CMK (cell line): ENCODE results near the gene SLC2A2.

Source experiments
- DNase-seq: peaks from one replicate; pipeline ENCODE4 v3.0.0-alpha.2; 2010; ENCODE audit warnings: low read depth

SLC2A2 gene

DNA sequence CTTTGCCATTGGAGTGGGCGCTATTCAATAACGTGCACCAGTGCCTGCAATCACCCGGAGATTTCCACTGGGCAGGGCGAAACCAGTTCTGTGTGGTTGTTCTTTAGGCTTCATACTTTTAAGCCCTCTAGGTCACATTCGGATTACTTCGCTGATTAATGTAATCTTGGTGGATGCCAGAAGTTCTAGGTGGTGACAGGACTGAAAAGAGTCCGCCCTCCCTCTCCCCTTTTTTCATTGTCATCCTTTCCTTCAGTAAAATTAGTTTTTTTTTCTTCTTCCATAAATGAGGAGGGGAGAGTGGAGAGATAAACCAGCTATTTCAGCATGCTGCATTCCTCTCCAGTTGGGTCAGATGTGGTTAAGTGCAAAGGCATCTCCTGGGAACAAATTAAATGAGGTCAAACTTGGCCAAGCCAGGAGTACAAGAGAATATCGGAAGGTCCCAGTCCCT is 2.3 kb upstream of the SLC2A2 start:
- no peak for DNase-seq

DNA sequence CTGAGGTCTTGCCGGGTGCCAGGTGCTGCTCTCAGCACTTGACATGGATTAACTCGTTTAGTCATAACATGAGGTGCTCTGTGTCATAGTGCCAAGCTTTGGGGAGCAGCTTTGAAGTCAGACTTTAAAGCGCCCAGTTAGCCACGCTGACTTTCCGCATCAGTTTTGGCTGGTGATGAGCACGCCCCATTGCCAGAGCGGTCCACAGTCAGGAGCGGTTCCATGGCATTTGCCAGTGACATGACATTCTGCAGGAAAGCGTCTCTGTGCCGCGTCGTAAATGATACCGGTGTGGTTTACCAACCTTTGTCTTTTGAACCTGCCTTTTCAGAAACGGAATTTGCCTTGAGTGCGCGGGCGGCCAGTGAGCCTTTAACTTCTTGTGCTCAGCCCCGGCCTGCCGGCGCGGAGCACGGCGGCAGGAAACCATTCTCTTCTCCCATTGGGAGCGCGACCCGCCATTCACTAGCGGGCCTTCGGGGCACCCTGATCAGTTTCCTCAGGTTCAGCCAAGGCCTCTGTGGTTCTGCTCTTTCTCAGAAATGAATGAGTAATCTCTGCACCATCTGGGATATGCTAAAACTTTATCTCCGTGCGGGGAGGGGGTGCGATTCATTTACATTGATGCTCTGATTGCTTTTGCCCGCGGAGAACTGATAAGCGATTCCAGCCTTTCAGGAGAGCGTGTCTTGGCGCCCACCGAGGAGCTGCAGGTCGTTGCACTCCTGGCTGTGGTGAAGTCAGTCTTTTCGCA is 1.7 kb upstream of the SLC2A2 start:
- no peak for DNase-seq

DNA sequence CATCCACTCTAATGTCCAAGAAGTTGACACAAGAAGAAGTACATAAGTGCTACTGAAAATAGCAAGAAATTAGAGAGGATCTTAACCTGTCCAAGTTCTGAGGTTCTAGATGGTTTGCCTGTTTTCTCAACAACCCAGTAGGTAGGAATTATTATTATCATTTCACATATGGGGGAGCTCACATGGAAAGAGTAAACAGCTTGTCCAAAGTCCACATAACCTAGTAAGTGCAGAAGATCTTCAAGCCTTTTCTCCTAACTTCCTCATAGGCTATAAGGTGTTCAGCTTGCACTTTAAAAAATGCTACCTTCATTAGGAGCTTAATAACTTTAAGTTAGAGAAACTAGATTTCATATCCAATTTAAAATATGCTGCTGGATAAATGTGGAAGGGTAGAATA is 3.0 kb downstream of the SLC2A2 start:
- no peak for DNase-seq

DNA sequence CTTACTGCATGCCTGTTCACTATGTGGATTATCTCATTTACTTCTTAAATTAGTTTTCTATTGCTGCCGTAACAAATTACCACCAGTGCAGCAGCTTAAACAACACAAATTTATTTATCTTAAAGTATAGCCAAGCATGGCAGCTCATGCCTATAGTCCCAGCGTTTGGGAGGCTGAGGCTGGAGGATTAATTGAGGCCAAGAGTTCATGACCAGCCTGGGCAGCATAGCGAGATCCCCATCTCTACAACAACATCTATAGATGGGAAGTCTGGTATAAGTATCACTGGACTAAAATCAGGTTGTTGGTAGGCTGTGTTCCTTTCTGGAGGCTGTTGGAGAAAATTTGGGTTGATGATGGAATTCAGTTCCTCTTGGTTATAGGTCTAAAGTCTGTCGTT is 5.1 kb downstream of the SLC2A2 start:
- DNase-seq = no peak

DNA sequence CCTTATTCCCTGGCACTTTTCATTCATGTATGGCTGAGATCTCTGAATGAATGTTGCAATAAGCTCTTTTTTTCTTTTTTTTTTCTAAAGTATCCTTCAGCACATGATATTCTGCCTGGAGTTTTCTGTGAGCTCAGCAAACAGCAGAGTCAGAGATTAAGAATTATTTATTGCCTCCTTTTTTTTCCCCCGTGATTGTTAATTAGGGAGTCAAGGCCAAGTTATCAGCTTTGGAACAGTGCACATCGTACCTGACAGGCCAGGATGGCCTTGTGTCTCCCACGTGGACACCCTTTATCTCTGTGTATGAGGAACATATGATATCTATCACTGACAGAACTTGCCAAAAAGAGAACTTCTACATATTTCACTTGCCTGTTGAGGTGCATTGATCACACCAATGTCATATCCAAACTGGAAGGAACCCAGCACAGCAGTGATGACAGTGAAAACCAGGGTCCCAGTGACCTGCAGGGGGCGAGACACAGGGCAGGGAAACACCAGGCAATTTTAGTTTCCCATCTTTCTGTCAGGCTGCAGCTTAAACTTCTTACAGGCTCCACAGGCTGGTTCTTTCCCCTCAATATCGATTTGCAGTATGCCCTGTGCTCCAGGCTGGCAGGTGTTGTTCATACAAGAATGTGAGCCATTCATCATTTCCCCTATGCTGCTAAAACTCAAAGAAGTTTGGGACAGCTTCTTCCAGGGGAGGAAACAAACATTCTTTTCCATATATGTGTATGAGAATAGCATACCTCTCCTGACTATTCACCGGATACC is 8.2 kb downstream of the SLC2A2 start:
- DNase-seq = no peak

- DNase-seq = no peak
Measured at GRCh38 chr3:171013822-171014748, 12.4 kb downstream of the SLC2A2 start.

DNA sequence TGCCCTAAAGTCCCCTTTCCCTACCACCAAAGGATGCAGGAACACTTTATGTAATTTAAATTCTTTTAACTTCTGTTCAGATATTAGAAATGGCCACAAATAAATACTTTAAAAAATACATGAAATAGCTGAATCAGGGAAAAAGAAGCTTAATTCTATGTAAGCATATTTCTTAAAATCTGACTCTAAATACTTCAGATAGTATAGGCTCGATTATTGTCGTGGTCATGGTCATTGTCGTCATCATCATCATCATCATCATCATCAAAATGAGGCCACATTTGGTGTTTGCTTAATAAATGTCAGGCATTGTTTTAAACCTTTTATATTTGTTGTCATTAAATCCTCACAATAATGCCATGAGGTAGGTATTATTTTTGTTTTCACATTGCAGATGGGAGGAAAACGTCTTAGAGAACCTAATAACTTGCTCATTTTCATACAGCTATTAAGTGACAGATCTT is 14.6 kb downstream of the SLC2A2 start:
- DNase-seq = no peak

- no peak for DNase-seq
Measured at GRCh38 chr3:171011109-171011872, 15.2 kb downstream of the SLC2A2 start.

DNA sequence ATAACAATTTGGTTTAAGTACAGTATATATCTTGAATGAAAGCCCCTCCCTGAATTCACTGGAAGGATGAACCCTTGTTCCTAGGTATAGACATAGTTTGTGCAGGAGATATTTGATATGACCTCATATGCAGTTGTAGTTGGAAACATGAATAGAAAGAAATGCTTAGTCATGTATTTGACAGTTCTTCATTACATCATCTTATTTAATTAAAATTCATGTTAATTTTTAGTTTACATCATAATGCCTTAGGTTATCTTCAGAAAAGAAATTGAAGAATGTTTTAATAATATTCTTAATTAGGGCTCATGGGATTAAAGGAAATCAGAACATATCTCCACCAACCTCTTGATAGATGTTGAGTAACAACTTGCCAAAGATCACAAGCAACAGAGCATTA is 19.2 kb downstream of the SLC2A2 start:
- DNase-seq = no peak

DNA sequence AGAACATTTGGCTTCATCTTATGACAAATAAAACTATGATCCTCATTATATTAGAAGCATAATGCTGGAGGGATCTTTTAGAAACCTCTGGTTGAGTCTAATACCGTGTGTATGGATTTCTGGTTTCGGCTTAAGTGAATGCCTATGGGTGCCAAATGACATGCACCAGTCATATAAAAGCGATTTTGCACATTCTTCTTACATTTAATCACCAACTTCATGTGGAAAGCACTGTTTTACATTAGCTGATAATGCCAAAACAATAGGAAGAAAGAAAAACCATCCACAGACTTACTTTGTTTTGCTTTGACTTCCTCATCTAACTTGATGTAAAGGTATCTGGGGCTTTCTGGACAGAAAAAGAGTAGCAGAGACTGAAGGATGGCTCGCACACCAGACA is 20.9 kb downstream of the SLC2A2 start:
- no peak for DNase-seq

DNA sequence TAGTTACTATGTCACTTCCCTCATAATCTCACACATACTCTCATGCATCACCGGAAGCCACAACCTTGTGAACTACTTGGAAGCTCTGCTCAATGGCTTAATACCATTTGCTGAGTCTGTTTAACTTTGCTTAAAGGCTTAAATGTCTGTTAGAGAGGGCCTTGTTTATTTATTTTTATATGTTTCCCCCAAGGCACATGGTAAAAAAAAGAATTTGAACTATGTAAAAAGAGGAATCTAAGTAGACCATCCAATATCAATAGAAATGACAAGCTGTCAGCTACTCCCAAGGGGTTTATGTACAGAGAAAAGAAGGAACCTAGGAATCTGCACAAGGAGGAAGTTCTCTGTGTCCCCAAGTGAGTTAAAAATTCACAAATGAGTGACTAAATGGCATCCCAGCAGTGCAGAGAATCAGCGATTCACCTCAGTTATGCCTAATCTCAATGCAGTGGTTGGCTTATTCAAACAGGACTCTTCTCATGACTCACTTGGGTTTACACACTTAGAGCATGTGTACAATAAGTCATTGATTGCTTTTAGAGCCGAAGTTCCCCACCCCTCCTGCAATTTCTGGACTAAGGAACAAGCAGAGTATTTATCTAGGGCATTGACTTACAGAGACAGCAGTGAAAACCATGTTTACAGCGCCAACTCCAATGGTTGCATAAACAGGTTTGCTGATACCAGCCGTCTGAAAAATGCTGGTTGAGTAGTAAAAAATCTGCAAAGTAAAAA is 24.4 kb downstream of the SLC2A2 start:
- no peak for DNase-seq

DNA sequence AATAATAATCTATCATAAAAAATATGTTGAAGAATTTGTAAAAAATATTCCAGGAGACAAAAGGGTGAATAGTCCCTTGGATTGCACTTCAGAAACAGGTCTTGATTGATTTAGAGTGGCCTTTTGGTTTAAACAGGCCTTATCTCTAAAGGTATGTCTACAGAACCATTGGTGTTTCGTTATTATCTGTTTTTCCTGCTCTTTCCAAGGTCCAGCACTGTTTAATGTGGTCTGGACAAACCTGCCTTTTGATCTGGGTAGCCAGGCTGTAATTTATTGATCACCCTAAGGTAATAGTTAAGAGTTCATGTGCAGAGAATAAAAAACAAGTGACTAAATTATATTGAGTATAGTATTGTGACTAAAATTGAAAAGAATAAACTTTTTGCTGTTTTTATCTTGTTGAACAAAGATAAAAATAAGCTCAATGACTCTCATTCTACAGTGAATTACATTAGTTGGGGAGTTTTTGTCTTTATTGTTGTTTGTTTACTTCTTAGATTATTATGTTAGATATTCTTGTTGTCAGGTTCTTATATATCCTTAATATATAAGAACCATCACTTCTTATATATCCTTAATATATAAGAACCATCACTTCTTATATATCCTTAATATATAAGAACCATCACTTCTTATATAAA is 25.1 kb downstream of the SLC2A2 start:
- DNase-seq = no peak

GRCh38 chr3:171000281-171000680 is 26.2 kb downstream of the SLC2A2 start:
- no peak for DNase-seq

DNA sequence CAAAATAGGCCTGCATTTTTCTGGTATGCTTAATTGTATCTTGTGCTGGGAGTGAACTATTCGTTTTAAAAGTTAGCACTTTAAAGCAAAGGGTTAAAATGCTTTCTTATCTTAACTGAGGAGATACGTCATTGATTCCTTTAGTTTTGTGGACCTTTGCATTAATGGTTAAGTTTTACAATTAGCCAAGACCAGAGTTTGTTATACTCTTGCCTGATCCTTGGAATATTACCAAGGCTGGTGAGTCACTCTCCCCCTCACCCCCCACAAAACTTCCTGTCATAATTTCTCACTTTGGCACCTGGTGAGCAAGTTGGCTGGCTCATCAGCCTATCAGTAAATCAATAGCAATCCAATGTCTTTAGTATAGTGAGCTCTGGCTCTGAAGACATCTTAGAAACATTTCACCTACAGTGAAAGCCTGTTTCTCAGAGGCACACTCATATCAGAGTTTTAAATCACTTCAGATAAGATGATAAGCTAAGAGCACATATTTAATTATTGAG is 26.7 kb downstream of the SLC2A2 start:
- DNase-seq = no peak

- DNase-seq = no peak
Measured at GRCh38 chr3:170997961-170998913, 28.3 kb downstream of the SLC2A2 start.

GRCh38 chr3:170992854-170993253 is 33.7 kb downstream of the SLC2A2 start:
- no peak for DNase-seq

DNA sequence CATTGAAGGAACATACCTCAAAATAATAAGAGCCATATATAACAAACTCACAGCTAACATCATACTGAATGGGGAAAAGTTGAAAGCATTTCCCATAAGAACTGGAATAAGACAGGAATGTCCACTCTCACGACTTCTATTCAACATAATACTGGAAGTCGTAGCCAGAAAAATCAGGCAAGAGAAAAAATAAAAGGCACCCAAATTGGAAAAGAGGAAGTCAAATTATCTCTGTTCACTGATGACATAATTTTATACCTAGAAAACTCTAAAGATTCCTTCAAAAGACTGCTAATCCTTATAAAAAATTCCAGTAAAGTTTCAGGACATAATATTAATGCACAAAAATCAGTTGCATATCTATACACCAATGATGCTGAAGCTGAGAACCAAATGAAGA is 34.9 kb downstream of the SLC2A2 start:
- DNase-seq = no peak

GRCh38 chr3:170989100-170989648 is 37.3 kb downstream of the SLC2A2 start:
- no peak for DNase-seq

DNA sequence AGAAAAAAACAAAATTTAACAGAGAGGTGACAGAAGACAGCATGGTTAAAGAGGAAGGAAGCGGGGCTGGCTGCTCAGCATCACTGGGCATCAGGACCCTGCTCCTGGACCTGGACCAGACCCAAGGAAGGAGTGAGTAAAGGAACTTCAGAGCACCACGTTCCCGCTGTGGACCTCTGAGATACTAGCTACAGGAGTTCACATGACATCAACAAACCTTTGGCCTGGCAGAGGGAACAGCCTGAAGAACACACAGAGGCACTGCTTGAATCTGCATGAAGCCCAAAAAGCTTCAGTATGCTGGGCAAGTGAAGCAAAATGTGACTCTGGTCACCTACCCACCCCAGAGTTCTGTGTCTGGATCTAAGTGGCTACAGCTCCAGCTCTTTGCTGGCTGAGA is 38.1 kb downstream of the SLC2A2 start:
- DNase-seq = no peak
